GM21786 (cell line): Measurements from ENCODE around the gene ENOX1.
"Not testable (repeated sequence)": the region's sequence is repeated elsewhere in the genome, so short reads cannot be mapped to it uniquely, and the experiment has no call there.

Source experiments
- ATAC-seq: cut with Tn5 transposase; IDR thresholded peaks from one replicate; pipeline ENCODE4 v1.9.1; 2021; ENCODE audit not compliant: unreplicated experiment

The ENOX1 gene

DNA sequence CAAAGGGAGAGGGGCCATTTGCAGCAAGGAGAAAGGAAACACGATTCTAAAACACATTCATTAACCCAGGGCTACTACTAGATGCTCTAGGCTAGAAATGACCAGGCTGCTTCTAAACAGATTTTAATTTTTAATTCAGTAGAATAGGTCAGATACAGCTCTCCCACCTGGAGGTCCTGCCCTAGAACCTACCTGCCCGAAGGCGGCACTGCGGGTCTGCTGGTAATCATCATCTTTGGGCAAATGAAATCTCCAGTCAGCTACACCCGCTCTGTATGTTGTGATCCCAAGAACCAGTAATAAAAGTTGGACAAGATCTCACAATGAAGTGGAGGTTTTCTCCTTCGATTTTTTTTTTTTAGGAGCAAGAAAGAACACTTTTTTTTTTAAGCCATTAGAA lies 345.3 kb downstream of the ENOX1 start:
- no peak for ATAC-seq

DNA sequence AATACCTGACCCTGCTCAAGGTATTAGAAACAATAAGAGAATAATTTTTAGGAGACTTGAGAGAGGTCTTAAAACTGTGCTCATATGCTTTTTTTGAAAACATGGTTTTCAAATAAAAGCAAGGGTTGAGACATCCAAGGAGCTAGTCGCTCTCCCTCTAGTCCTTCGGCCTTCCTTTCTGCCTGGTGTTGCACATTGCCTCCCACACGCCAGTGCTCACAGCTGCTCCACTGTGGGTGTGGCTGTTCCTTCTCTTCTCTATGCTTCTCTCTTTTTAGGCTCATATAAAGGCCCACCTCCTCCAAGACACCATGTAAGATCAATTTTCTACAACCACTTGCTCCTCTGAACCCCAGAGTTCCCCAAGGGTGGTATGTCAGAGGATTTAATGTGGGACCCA lies 352.6 kb downstream of the ENOX1 start:
- no peak for ATAC-seq

DNA sequence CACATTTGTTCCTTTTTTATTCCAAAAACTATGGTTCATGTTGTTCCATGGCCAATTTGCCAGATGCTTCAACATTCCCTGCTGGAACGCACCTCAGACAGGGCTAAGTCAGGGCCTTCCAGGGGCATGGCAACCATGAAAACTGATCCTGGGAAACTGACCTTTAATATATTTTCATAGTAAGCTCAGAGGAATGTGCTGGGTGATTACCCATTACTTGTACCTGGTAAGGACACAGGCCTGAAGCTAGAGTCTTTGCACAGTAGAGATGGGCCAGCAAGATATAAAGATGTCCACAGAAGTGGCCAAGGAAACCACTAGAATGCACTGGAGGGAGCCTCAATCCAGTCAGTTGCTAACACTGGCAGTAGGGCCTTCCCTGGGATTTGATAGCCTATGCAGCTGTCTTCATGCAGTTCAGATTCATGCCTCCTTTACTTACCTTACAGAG lies 353.1 kb downstream of the ENOX1 start:
- no peak for ATAC-seq

DNA sequence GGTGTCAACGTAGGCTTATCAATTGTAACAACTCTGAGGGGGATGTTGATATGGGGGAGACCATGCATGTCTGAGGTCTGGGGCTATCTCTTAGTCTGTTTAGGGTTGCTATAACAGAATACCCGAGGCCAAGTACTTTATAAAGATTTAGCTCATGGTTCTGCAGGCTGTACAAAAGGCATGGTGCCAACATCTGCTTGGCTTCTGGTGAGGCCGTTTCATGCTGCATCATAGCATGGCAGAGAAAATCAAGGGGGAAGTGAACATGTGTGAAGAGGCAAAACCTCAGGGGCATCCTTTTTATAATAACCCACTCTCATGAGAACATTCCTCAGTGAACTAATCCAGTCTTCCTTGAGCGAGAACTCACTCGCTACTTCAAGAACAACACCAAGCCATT lies 353.8 kb downstream of the ENOX1 start:
- ATAC-seq, result no peak

DNA sequence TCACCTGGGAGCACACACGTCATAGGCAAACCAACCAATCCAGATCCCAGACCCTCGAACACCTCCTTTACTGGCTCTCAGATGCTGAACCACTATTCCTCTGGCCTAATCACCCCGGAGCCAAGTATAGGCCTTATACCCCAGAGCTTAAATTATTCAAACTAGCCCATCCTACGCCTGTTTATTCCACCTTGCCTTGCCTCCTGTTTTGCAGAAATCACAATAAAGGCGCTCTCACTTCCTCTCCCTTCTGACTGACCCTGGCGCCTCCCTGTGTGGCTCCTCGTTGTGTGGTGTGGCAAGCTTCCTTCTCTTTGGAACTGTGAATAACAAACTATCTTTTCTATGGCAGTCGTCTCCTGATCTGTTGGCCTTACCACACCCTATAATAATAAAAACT lies 354.9 kb downstream of the ENOX1 start:
- no peak for ATAC-seq

- ATAC-seq, result no peak
Observed at GRCh38 chr13:43431290-43431716, 355.5 kb downstream of the ENOX1 start.

- ATAC-seq, result no peak
Observed at GRCh38 chr13:43428545-43429296, 358.1 kb downstream of the ENOX1 start.

- no peak for ATAC-seq
Observed at GRCh38 chr13:43426355-43426754, 360.4 kb downstream of the ENOX1 start.

DNA sequence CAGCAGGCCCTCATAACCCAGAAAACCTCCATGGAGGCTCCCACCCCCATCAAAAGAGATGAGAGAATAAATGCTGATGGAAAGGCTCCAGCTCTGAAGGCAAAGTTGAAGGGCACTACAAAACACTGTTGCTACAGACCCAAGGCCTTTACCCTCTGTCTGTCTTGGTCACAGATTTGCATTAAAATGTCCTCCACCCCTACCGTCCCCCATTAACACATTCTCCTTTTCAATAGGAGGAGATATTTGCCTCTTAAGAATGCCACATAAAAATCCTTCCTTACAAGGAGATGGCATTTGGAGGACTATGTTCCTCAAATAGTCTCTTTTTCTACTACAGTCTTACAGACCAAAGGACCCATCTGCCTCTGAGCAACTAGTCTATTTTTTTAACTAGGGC lies 361.5 kb downstream of the ENOX1 start:
- no peak for ATAC-seq

GRCh38 chr13:43424412-43424811 lies 362.4 kb downstream of the ENOX1 start:
- no peak for ATAC-seq

- no peak for ATAC-seq
Observed at GRCh38 chr13:43422116-43422515, 364.7 kb downstream of the ENOX1 start.

- not testable (repeated sequence) for ATAC-seq
Observed at GRCh38 chr13:43416842-43417241, 369.9 kb downstream of the ENOX1 start.

DNA sequence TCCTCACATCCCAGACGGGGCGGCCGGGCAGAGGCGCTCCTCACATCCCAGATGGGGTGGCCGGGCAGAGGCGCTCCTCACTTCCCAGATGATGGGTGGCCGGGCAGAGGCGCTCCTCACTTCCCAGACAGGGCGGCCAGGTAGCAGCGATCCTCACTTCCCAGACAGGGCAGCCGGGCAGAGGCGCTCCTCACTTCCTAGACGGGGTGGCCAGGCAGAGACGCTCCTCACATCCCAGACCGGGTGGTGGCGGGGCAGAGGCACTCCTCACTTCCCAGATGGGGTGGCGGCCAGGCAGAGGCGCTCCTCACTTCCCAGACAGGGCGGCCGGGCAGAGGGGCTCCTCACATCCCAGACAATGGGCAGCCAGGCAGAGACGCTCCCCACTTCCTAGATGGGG lies 370.4 kb downstream of the ENOX1 start:
- not testable (repeated sequence) for ATAC-seq

- not testable (repeated sequence) for ATAC-seq
Observed at GRCh38 chr13:43415903-43416391, 370.8 kb downstream of the ENOX1 start.

- ATAC-seq, result no peak
Observed at GRCh38 chr13:43414111-43414510, 372.7 kb downstream of the ENOX1 start.

GRCh38 chr13:43411741-43412140 lies 375.0 kb downstream of the ENOX1 start:
- no peak for ATAC-seq

GRCh38 chr13:43411211-43411610 lies 375.6 kb downstream of the ENOX1 start:
- no peak for ATAC-seq

- no peak for ATAC-seq
Observed at GRCh38 chr13:43408274-43408673, 378.5 kb downstream of the ENOX1 start.

DNA sequence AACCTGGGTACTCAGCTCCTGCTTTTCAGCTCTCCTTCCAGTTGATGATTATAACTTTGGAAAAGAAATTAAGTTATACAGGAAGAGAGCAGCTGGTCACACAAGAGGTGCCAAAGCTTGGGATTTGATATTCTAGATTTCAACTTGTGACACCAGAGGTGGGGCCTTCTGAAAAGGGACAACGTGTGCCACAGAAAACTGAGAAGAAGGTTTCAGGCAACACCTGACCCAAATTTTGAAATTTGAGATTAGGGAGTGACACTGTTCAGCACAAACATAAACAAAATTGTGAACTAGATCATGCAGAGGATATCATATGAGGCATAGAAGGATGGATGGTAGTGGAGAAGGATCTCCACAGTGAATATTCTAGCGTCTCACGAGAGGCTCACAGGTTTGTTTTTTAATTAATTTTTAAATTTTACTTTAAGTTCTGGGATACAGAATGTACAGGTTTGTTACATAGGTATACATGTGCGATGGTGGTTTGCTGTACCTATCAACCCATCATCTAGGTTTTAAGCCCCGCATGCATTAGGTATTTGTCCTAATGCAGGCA lies 379.7 kb downstream of the ENOX1 start:
- ATAC-seq, result no peak

DNA sequence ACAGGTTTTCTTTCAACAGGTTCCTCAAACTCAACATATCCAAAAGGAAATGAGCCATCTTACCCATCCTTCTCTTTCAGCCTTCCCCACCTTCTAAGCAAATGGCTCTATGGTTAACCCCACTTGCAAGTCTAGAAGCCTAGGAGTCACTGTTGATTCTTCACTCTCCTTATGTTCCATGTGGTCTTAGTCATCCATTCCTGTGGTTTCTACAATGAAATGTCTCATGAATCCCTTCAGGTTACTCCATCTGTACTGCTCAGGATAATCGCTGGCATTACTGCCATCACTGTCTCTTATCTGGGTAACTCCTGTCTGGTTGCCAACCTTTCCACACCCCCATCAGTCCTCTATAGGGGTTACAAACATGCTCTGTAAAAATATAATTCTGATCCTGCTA lies 381.3 kb downstream of the ENOX1 start:
- ATAC-seq, result no peak

GRCh38 chr13:43402380-43402779 lies 384.4 kb downstream of the ENOX1 start:
- ATAC-seq, result no peak

GRCh38 chr13:43401361-43401760 lies 385.4 kb downstream of the ENOX1 start:
- no peak for ATAC-seq

DNA sequence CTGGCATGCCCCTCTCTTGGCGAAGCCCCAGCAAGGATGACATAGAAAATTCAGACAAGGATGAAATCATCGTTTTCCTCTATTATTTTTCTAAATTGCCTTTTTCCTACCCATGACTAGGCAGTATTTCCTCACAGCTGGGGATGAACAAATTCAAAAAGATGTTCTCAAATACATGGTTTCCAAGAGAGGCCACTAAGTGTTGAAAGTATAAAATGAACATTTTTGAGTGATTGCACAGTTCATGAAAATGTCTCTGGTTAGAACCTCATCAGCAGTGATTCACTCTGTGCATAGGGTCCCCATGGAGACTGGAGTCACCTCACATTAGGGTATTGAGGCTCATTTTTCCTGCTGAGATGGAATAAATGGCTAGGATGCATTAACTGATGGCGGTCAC lies 389.7 kb downstream of the ENOX1 start:
- no peak for ATAC-seq
